ENCODE measurements around the gene ATP13A1. TPM values are rescaled to one million over a fixed set of nuclear protein-coding genes. Genes with fewer than 3 reads are reported as not detected.

ATP13A1 gene
- total RNA-seq, 1 donor from 2014 or later: 135 TPM

DNA sequence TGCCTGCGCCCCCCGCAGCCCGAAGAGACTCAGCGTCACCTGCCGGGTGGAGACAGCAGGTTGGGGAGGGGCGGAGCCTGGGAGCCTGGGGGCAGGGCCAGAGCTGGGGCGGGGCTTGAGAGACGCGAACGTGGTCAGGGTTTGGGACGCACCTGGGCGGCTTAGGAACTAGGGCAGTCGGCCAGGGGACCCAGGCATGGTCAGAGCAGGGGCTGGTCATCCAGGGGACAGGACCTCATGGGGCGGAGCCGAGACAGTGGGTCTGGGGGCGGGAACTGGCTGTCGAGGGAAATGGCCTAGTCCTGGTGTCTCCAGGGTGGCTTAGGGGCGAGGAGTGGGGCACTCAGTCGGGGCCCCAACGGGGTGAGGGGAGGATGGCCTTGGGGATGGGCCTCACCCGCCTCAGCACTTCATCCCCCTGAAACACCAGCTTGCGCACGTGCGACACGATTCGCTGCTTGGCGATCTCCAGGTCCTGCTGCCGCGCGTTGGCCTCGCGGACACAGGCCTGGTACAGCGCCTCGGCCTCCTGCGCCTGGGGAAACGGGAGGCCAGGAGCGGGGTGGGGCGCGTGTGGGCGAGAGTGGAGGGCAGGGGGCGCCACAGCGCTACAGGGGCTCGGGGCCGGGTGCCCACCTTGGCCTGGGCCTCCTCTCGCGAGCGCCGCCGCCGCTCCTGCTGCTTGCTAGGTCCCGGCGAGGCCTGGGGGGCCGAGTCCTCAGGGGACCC is 25.8 kb downstream of the ATP13A1 start:
- TF ChIP-seq, protein P1, sequence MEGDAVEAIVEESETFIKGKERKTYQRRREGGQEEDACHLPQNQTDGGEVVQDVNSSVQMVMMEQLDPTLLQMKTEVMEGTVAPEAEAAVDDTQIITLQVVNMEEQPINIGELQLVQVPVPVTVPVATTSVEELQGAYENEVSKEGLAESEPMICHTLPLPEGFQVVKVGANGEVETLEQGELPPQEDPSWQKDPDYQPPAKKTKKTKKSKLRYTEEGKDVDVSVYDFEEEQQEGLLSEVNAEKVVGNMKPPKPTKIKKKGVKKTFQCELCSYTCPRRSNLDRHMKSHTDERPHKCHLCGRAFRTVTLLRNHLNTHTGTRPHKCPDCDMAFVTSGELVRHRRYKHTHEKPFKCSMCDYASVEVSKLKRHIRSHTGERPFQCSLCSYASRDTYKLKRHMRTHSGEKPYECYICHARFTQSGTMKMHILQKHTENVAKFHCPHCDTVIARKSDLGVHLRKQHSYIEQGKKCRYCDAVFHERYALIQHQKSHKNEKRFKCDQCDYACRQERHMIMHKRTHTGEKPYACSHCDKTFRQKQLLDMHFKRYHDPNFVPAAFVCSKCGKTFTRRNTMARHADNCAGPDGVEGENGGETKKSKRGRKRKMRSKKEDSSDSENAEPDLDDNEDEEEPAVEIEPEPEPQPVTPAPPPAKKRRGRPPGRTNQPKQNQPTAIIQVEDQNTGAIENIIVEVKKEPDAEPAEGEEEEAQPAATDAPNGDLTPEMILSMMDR (IDR thresholded peaks at IDR 0.05): no peak

DNA sequence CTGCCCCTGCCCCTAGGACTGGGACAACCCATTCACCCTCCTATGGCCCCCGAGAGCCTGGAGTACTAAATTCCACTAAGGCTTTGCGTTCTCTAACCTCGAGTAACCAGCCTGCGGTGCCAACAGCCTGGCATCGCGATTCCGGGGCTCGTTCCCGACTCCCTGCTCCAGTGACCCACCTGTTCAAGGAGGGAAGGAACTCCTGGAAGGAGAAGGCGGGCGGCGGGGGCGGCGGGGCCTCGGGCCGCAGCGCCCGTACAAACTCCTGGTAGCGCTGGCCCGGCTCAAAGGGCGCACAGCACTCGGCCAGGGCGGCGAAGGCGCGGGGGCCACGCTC is 26.3 kb downstream of the ATP13A1 start:
- ATAC-seq (ENCODE audit: low read depth) (no peak), DNase-seq (no peak)
- POLR2A ChIA-PET: no interaction called here
- Mint-ChIP-seq H3K9me3 (no peaks in the 10 kb centered on the region), H3K27ac (no peak overlapping the region), H3K27me3 (no peaks in the 10 kb centered on the region), H3K4me3 (no peak overlapping the region), H3K36me3 (ENCODE audit: low read depth) (peaks cover 78% of the 10 kb centered on the region), H3K4me1 (peaks cover 12% of the 10 kb centered on the region)
- CTCF ChIA-PET: no interaction called here
- TF ChIP-seq, protein P1 (IDR thresholded peaks at IDR 0.05): no peak
- intact Hi-C loops (cut with micrococcal nuclease): no loop called here

More for the DNA sequence above, 25.8 kb downstream of the ATP13A1 start:
- H3K36me3 Mint-ChIP-seq (ENCODE audit: low read depth): peaks cover 78% of the 10 kb centered on the region
- no peaks in the 10 kb centered on the region for H3K9me3 Mint-ChIP-seq
- intact Hi-C loops (cut with micrococcal nuclease): no loop called here
- ChIA-PET CTCF (interaction anchor here (1.0 kb wide), 1 partner anchor 17 kb away, joined by 3 read pairs; no protein-coding TSS in a partner anchor), POLR2A (no interaction called here)
- no peaks in the 10 kb centered on the region for H3K27me3 Mint-ChIP-seq
- H3K27ac Mint-ChIP-seq: no peak overlapping the region
- no peak for DNase-seq
- H3K4me1 Mint-ChIP-seq: peaks cover 18% of the 10 kb centered on the region
- no peak overlapping the region for H3K4me3 Mint-ChIP-seq
- no peak for ATAC-seq (ENCODE audit: low read depth)

DNA sequence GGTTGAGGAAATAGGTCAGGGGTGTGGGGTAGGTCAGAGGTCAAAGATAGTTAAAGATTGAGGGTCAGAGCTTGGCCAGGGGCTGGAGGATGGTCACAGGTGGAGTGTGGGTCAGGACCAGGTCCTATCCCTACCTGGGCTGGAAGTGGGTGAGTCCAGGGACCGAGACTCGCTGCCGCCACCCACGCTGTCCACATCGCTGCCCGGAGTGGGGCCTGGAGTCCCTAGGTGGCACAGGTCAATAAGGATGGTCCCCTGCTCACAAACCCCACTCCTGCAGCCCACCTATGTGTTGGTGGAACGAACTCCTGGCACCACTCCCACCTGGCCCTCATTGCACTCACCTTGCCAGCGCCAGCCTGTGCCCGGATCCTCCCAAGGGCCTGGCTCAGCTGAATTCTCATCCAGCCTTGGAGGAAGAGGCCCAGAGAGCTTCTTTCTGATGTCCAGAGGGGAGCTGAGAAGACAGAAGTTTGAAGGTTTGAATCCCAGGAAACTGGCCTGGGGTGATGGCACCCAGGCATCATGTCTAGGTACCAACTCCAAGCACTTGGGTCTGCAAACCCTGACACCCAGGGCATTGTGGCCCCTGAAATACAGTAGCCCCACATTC is 26.8 kb downstream of the ATP13A1 start:
- no peak for DNase-seq
- Mint-ChIP-seq H3K4me1 (peaks cover 8% of the 10 kb centered on the region), H3K9me3 (no peaks in the 10 kb centered on the region), H3K27ac (no peak overlapping the region), H3K4me3 (no peak overlapping the region), H3K36me3 (ENCODE audit: low read depth) (peaks cover 76% of the 10 kb centered on the region), H3K27me3 (no peaks in the 10 kb centered on the region)
- TF ChIP-seq, protein P1 (IDR thresholded peaks at IDR 0.05): no peak
- ChIA-PET POLR2A (no interaction called here), CTCF (no interaction called here)
- no peak for ATAC-seq (ENCODE audit: low read depth)
- intact Hi-C loops (cut with micrococcal nuclease): no loop called here

DNA sequence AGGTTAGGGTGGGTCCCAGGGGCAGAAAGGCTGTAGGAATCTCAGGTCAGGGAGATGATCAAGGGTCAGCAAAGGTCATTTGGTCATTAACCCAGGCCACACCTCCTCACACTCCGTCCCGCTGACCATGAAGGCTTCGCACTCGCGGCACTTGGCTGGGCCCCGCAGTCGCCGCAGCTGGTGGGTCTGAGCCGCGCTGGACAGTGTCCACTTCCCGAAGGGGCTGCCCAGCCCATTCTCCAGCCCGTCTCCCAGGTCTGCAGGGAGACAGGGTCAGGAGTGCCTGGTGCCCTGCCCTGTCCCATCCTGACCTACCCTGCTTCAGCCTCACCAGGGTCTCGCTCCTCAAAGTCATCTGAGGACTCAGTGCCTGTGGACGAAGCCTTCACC is 28.2 kb downstream of the ATP13A1 start:
- Mint-ChIP-seq H3K4me1 (peaks cover 7% of the 10 kb centered on the region), H3K27ac (no peak overlapping the region), H3K27me3 (no peaks in the 10 kb centered on the region), H3K36me3 (ENCODE audit: low read depth) (peaks cover 82% of the 10 kb centered on the region), H3K4me3 (no peak overlapping the region), H3K9me3 (no peaks in the 10 kb centered on the region)
- intact Hi-C loops (cut with micrococcal nuclease): no loop called here
- DNase-seq (no peak), ATAC-seq (ENCODE audit: low read depth) (no peak)
- CTCF ChIA-PET: interaction anchor here (1.2 kb wide), 1 partner anchor 81 kb away, joined by 3 read pairs; no protein-coding TSS in a partner anchor
- POLR2A ChIA-PET: no interaction called here
- TF ChIP-seq, protein P1 (IDR thresholded peaks at IDR 0.05): no peak

DNA sequence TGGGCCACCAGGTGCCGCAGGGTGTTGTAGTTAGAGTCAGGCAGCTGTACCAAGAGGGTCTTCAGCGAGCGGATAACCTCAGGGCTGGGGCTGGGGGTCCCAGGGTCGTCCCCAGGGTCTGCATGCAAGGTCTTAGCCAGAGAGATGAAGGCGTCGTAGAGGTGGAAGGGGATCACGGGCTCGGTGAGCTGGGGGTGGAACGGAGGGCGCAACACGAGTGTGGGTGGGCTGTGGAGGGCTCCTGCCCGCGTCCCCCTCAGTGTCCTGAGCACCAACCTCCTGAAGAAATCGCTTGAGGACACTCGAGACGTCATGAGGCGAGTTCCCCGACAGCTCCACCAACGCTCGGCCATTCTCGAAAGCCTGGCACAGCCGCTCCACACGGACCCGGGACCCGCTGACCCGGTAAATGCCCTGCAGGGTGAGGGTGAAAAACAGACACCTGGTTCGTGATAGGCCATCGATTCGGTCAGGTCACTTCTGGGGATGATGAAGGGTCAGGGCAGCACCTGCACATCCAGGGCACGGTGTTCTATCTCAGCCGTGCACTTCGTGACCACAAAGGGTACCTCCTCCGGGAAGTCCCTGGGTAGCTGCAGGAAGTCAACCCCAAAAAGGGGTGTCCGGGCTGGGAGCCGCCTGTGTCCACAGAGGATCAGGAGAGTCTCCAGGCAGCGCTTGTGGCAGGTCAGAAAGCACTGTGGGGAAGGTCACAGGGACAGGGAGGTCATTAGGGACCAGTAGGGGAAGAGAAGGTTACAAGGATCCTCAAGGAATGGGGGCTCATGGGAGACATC is 28.8 kb downstream of the ATP13A1 start:
- intact Hi-C loops (cut with micrococcal nuclease): no loop called here
- peaks cover 7% of the 10 kb centered on the region for H3K4me1 Mint-ChIP-seq
- ChIA-PET CTCF (interaction anchor here (1.0 to 1.2 kb wide), 2 partner anchors 80 to 102 kb away, joined by 3 read pairs; no protein-coding TSS in a partner anchor), POLR2A (interaction anchor here (0.5 to 0.6 kb wide), 2 partner anchors 19 to 452 kb away, joined by 3 to 4 read pairs; no protein-coding TSS in a partner anchor)
- H3K9me3 Mint-ChIP-seq: no peaks in the 10 kb centered on the region
- DNase-seq (no peak), ATAC-seq (ENCODE audit: low read depth) (no peak)
- no peaks in the 10 kb centered on the region for H3K27me3 Mint-ChIP-seq
- H3K4me3 Mint-ChIP-seq: no peak overlapping the region
- peaks cover 77% of the 10 kb centered on the region for H3K36me3 Mint-ChIP-seq (ENCODE audit: low read depth)
- TF ChIP-seq, protein P1 (IDR thresholded peaks at IDR 0.05): no peak
- no peak overlapping the region for H3K27ac Mint-ChIP-seq

Measured in activated B cell treated with CpG ODN at 0.5 μM for 24 hours (primary cell).